Muscle layer of colon (tissue), 2 donors: ENCODE measurements around the gene C18orf63.
"Not testable (repeated sequence)": the region's sequence is repeated elsewhere in the genome, so short reads cannot be mapped to it uniquely, and the experiment has no call there.

Experiments used
- H3K27ac ChIP-seq: one replicate; pipeline ENCODE4 v1.7.0; 2013; ENCODE audit warnings: low read depth, mild to moderate bottlenecking, low read length, moderate library complexity
- H3K27me3 ChIP-seq, 2 donors: one replicate each; pipeline ENCODE4 v1.7.0; 2013; ENCODE audit warnings: low read length in 2 of 2, mild to moderate bottlenecking in 2 of 2; ENCODE audit not compliant: insufficient read depth in 2 of 2, control insufficient read depth in 1 of 2
- H3K36me3 ChIP-seq: one replicate; pipeline ENCODE4 v1.7.0; 2013; ENCODE audit warnings: mild to moderate bottlenecking, low read length; ENCODE audit not compliant: insufficient read depth
- H3K4me1 ChIP-seq: one replicate; pipeline ENCODE4 v1.7.0; 2013; ENCODE audit warnings: mild to moderate bottlenecking, low read length; ENCODE audit not compliant: insufficient read depth
- H3K4me3 ChIP-seq, 2 donors: one replicate each; pipeline ENCODE4 v1.7.0; 2013; ENCODE audit warnings: low read length in 2 of 2, low read depth in 1 of 2, mild to moderate bottlenecking in 1 of 2, moderate library complexity in 1 of 2
- H3K9ac ChIP-seq: one replicate; pipeline ENCODE4 v1.7.0; 2013; ENCODE audit warnings: low read length
- H3K9me3 ChIP-seq: one replicate; pipeline ENCODE4 v1.7.0; 2013; ENCODE audit warnings: mild to moderate bottlenecking, low read length
- donor health status: abdominal sarcoma.
- donor health status: Adenocarcinoma of cecum.

Gene C18orf63

DNA sequence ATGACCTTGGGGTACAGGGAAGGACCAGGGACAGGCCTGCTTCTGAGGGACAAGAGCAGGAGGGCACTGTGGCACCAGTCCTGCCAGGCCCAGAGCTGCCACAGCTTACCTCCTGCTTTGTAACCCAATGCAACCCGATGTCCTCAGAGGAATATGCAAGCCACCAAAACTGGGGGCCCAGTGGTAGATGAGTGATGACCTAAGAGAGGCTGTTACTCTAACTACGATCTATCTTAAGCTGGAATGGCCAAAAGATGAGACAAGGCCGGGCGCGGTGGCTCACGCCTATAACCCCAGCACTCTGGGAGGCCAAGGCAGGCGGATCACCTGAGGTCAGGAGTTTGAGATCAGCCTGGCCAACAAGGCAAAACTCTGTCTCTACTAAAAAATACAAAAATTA, 36.7 kb upstream of the C18orf63 start:
- Histone ChIP-seq H3K4me1 (peaks cover 84% of the 10 kb centered on the region), H3K9me3 (no peaks in the 10 kb centered on the region), H3K27me3 (no peaks in the 10 kb centered on the region), H3K4me3 (no peak overlapping the region), H3K9ac (no peak overlapping the region), H3K27ac (no peak overlapping the region), H3K36me3 (peaks cover 6% of the 10 kb centered on the region)

DNA sequence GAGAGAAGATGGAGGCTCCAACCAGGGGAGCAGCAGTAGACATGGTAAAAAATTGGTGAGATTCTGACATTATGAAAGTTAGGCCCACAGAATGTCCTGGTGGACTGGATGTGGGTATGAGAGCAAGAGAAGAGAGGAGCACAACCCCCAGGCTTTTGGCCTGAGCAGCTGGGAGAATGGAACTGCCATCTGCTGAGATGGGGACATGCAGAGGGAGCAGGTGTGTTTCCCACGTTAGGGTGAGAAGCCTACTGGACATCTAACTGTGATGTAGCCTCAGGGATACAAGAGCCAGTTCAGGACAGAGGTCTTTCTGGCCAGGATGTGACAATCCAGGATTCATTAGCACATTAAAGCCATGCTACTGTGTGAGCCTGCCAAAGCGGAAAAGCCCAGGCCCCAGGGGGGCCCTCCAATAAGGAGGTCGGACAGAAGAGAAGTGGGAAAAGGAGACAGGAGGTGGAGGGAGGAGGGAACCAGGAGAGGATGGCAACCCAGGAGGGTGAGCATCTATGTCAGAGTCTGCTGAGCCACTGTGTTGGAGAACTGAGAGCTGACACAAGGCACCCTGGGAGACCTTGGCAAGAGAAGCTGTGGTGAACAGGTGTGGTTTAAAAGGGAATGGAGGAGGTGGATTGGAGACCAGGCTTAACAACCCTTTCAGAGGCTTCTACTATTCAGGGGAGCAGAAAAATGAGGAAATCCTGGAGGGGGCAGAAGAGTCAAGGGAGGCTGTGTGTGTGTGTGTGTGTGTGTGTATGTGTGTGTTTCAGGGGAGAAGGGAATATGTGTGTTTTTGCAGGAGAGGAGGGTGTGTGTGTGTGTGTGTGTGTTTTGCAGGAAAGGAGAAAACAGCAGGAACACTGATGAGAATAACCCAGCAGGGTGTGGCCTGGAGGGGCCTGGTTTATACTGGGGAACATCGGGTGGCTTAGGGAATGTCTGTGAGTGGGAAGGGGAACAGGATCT, 34.3 kb upstream of the C18orf63 start:
- no peaks in the 10 kb centered on the region for H3K36me3 ChIP-seq
- no peak overlapping the region for H3K4me3 ChIP-seq
- peaks cover 83% of the 10 kb centered on the region for H3K4me1 ChIP-seq
- no peak overlapping the region for H3K9ac ChIP-seq
- no peaks in the 10 kb centered on the region for H3K9me3 ChIP-seq
- H3K27ac ChIP-seq: peak overlapping the region; percentile 81
- no peaks in the 10 kb centered on the region for H3K27me3 ChIP-seq

DNA sequence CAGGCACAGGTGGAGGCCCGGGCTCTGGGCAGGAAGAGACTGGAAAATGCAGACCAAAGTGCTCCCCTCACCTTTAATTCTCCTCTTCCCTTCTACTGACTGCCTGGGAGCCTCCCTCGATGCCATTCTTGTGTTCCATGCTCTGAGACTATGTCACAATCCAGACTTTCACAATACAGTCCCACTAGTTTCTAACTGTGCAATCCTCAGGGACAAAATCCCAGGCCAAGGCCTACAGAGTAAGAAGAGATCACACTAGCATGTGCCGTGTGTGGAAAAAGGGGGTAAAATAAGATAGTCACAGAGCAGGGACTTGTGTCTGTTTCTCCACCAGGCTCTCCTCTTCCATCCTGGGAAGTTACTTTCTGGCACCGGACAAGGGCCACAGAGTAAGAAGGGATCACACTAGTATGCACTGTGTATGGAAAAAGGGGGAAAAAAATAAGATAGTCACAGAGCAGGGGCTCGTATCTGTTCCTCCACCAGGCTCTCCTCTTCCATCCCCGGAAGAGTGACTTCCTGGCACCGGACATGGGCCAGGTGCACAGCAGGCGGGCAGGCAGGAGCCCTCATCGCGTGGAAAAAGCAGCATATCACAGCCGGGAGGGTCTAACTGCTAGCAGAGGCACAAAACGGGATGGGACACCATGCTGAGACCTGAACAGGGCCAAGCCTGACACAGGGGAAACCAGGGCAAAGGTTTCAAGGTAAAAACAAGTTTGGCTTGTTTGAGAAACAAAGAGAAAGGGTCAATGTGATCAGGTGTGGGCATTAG, 33.5 kb upstream of the C18orf63 start:
- H3K4me1 ChIP-seq: peaks cover 83% of the 10 kb centered on the region
- peak overlapping the region in 1 of 2 donors; percentile 7 for H3K4me3 ChIP-seq
- no peaks in the 10 kb centered on the region for H3K36me3 ChIP-seq
- no peak overlapping the region for H3K9ac ChIP-seq
- H3K27me3 ChIP-seq: no peaks in the 10 kb centered on the region
- H3K9me3 ChIP-seq: no peaks in the 10 kb centered on the region
- peak overlapping the region; percentile 81 for H3K27ac ChIP-seq

DNA sequence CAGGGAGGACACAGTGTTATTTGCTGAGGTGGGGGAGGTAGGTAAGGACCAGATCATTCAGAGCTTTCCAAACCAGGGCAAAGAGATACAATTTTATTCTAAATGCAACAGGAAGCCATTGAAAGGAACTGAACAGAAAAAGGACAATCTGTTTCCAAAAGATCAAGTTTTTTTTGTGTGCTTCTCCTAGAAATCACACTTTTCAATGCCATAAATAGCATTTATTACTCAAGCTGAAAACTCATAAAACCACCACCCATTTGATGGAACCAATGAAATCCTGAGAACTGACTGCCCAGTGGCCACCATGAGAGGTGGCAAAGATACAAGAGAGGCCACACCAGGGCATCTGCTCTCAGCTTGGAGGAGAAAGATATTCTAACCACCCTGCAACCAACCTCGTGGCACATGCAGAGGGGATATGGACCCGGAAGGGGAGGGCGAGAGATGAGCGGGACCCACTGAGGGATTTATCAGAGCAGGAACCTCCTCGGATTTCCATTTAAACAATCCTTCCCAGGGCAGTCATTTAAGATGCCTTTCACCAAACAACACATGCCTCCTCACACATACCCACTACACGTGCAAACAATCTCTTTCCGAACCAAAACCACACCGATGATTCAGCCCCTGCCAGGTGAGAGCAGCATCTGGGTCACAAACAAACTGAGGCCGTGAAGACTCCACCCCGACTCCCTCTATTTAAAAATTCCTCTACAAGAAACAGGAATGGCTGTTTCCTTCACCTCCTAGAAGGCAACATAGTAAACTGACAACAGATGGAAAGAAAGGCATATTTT, 32.7 kb upstream of the C18orf63 start:
- Histone ChIP-seq H3K36me3 (no peaks in the 10 kb centered on the region), H3K9me3 (no peaks in the 10 kb centered on the region), H3K9ac (peak overlapping the region; percentile 13), H3K27ac (peak overlapping the region; percentile 81), H3K4me3 (peak overlapping the region in 1 of 2 donors; percentile 28), H3K27me3 (no peaks in the 10 kb centered on the region), H3K4me1 (peaks cover 83% of the 10 kb centered on the region)

DNA sequence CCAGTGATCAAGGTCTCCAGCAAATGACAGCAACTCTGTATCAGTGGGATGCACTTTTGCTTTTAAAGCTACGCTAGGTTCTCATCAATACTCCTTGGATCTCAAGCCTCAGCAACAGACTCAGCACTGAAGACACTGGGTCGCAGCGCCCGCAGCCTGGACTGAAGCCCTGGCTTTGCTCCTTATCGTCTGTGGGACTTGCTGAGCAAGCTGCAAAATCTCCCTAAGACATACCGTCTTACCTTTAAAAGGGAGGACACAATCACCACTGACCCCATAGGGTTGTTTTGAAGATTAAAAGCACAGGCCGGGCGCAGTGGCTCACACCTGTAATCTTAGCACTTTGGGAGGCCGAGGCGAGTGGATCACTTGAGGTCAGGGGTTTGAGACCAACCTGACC, 32.0 kb upstream of the C18orf63 start:
- peak overlapping the region; percentile 81 for H3K27ac ChIP-seq

DNA sequence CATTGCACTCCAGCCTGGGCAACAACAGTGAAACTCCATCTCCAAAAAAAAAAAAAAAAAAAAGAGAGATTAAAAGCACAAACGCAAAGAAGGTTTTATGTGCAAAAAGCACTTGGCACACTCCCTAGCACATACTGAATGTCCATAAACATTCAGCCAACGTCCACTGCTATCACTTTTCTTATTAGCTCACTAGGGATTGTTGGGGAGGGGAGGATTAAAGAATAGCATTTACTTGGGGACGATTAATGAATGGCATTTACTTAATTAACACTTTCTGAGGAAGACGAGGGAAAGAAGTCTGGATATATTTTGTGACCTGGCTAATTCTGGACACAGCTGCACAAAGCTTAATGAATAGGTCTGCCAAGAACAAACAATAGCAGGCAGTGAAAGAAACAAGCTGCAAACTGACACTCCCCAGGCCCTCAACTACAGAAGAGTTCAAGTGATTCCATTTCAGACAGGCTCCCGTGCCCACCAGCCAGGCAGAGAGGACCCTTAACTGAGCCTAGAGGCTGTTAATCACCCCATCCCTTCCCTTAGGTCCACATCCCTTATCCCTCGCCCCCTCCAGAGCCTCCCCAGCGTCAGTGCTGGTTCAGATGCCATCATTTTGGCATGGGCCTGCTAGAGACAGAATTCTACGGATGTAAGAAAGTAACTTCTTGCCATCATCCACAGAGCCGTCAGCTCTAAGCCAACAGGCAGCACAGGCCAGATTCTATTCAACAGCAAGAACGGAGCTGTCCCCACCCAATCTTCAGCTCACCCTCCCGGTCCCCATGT, 31.3 kb upstream of the C18orf63 start:
- H3K27me3 ChIP-seq: no peaks in the 10 kb centered on the region
- H3K4me3 ChIP-seq: peak overlapping the region in 1 of 2 donors; percentile 38
- no peaks in the 10 kb centered on the region for H3K9me3 ChIP-seq
- peaks cover 80% of the 10 kb centered on the region for H3K4me1 ChIP-seq
- peak overlapping the region; percentile 81 for H3K27ac ChIP-seq
- no peaks in the 10 kb centered on the region for H3K36me3 ChIP-seq
- peak overlapping the region; percentile 0 for H3K9ac ChIP-seq

More for the DNA sequence above, 32.0 kb upstream of the C18orf63 start:
- Histone ChIP-seq H3K4me1 (peaks cover 83% of the 10 kb centered on the region), H3K4me3 (peak overlapping the region in 1 of 2 donors; percentile 28), H3K36me3 (no peaks in the 10 kb centered on the region), H3K27me3 (no peaks in the 10 kb centered on the region), H3K9me3 (no peaks in the 10 kb centered on the region), H3K9ac (peak overlapping the region; percentile 13)

DNA sequence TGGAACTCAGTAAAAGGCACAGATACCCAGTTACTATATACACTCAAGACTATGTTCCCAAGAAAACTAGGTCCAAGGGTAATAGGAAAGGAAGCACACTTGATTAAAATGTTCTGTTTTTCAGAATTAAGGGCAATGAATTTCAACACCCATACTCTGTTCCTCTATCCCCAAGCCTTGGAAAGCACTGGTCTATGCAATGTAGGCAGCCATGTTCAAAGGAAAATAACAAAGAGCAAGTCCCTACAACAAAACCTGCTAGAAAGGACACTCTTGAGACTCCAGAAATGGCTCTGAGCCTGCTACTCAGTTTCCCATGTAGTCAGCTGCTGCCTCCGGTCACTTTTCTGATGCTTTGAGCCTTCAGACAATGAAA, 30.7 kb upstream of the C18orf63 start:
- Histone ChIP-seq H3K9me3 (no peaks in the 10 kb centered on the region), H3K9ac (peak overlapping the region; percentile 0), H3K27ac (peak overlapping the region; percentile 81), H3K36me3 (no peaks in the 10 kb centered on the region), H3K4me1 (peaks cover 80% of the 10 kb centered on the region), H3K27me3 (no peaks in the 10 kb centered on the region), H3K4me3 (peak overlapping the region in 1 of 2 donors; percentile 38)

DNA sequence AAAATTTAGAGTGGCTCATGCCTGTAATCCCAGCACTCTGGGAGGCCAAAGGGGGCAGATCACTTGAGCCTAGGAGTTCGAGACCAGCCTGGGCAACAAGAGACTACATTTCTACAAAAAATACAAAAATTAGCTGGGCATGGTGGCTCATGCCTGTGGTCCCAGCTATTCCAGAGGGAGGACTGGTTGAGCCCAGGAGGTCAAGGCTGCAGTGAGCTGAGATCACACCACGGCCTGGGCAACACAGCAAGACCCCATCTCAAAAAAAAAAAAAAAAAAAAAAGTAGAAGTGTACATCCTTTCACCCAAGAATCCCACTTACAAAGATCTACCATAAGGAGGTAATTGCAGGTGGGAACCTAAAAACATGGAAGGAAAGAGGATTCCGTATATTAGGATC, 30.1 kb upstream of the C18orf63 start:
- H3K4me1 ChIP-seq: peaks cover 79% of the 10 kb centered on the region
- not testable (repeated sequence) for H3K9ac ChIP-seq
- peak overlapping the region; percentile 81 for H3K27ac ChIP-seq

DNA sequence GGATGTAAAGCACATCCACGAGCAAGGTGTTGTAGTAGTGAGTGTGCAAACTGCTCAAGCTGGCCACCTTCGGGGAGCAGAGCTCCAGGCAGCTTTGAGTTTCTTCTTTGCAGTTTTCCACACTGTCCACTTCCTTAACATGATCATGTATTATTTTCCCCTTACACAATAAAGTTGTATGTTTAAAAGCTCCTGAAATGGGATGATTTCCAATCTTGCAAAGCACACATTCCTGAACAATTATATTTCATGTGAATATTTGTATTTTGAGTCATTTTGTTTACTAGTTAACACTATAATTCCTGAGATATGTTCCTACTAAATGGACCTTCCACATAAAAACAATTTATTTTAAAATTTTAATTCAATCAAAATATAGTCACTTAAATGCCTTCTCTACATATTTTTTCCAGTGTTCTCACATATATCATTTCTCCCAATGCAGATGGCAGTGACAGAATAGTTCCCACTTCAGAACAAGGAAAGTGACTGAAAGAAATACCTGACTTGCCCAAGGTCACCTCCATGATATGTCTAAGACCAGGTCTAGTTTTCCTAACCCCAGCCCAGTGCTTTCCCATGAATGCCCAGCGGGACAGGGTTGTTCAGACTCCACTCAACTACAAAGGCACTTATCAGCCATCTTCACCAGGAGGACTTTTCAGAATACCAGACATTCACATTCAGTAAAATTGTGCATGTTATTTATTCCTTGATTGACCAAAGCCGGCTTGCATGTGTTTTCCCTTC, 29.4 kb upstream of the C18orf63 start:
- no peaks in the 10 kb centered on the region for H3K27me3 ChIP-seq
- peak overlapping the region; percentile 81 for H3K27ac ChIP-seq
- H3K4me3 ChIP-seq: no peak overlapping the region
- H3K36me3 ChIP-seq: no peaks in the 10 kb centered on the region
- no peak overlapping the region for H3K9ac ChIP-seq
- no peaks in the 10 kb centered on the region for H3K9me3 ChIP-seq
- H3K4me1 ChIP-seq: peaks cover 72% of the 10 kb centered on the region

More for the DNA sequence above, 30.1 kb upstream of the C18orf63 start:
- H3K36me3 ChIP-seq, H3K4me3 ChIP-seq, H3K27me3 ChIP-seq, H3K9me3 ChIP-seq: not testable (repeated sequence)

DNA sequence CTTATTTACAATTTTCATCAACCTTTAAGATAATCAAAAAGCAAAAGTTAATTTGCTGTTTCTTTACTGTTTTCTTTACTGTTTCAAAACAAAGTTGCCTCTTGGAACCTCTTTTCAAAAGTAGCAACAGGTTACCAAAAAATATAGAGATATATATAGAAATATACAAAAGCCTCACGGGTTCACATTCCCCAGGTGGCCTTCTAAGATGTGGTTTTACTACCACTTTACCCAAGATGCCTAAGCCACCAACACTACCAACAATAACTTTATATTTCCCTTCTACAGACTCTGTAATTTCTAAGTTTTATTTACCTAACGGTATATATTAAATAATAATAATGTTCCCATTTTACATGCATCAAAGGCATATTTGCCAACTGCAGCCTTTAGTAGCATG, 28.8 kb upstream of the C18orf63 start:
- no peaks in the 10 kb centered on the region for H3K27me3 ChIP-seq
- H3K9me3 ChIP-seq: no peaks in the 10 kb centered on the region
- peaks cover 66% of the 10 kb centered on the region for H3K4me1 ChIP-seq
- H3K36me3 ChIP-seq: no peaks in the 10 kb centered on the region
- peak overlapping the region; percentile 64 for H3K27ac ChIP-seq
- no peak overlapping the region for H3K4me3 ChIP-seq
- H3K9ac ChIP-seq: no peak overlapping the region
